DND-41 (cell line): ENCODE results near the gene TMEM107.
A peak's percentile ranks its signal among the peaks of the same experiment; 100 is the strongest.

Experiments
- ATAC-seq: fragments of 200-7000 bp; cut with Tn5 transposase; 3 replicates; pipeline ENCODE4 v1.9.1; 2021; ENCODE audit warnings: low read depth; ENCODE audit not compliant: insufficient read depth
- DNase-seq: peaks from one replicate; pipeline ENCODE4 v3.0.0-alpha.2; 2020
- H2AFZ ChIP-seq: 2 replicates; pipeline ENCODE4 v1.6.0; 2012; ENCODE audit warnings: low read depth, low read length
- H3K27ac ChIP-seq: 2 replicates; pipeline ENCODE4 v1.5.1; 2012; ENCODE audit warnings: low read length, inconsistent platforms
- H3K27me3 ChIP-seq: fragments of 200-600 bp; sonication (generic); 2 replicates; pipeline ENCODE4 v1.6.0; 2012; ENCODE audit warnings: low read length, mild to moderate bottlenecking, inconsistent platforms; ENCODE audit not compliant: insufficient read depth, poor library complexity
- H3K36me3 ChIP-seq: 2 replicates; pipeline ENCODE4 v1.5.1; 2012; ENCODE audit warnings: low read length, inconsistent platforms; ENCODE audit not compliant: insufficient read depth
- H3K4me1 ChIP-seq: 2 replicates; pipeline ENCODE4 v1.5.1; 2012; ENCODE audit warnings: mild to moderate bottlenecking, low read length; ENCODE audit not compliant: insufficient read depth
- H3K4me2 ChIP-seq: 2 replicates; pipeline ENCODE4 v1.6.0; 2012; ENCODE audit warnings: mild to moderate bottlenecking, moderate library complexity, low read length, inconsistent platforms; ENCODE audit not compliant: insufficient read depth
- H3K4me3 ChIP-seq, 2 experiments: fragments of 200-600 bp in 1 of 2; shearing (Covaris generic) in 1 of 2; 2 replicates each; pipeline ENCODE4 v1.5.1; 2012 to 2016; ENCODE audit warnings: inconsistent platforms in 2 of 2, low read length in 2 of 2, mild to moderate bottlenecking in 2 of 2, low read depth in 1 of 2, moderate library complexity in 1 of 2
- H3K79me2 ChIP-seq: 2 replicates; pipeline ENCODE4 v1.6.0; 2012; ENCODE audit warnings: low read length, inconsistent platforms; ENCODE audit not compliant: insufficient read depth
- H3K9ac ChIP-seq: 2 replicates; pipeline ENCODE4 v1.6.0; 2012; ENCODE audit warnings: low read depth, mild to moderate bottlenecking, inconsistent platforms, low read length, moderate library complexity
- H3K9me3 ChIP-seq: 2 replicates; pipeline ENCODE4 v1.5.1; 2012; ENCODE audit warnings: low read length, moderate library complexity, mild to moderate bottlenecking, inconsistent platforms; ENCODE audit not compliant: insufficient read depth, severe bottlenecking
- H4K20me1 ChIP-seq: 2 replicates; pipeline ENCODE4 v1.6.0; 2012; ENCODE audit warnings: low read length; ENCODE audit not compliant: insufficient read depth
- EZH2 ChIP-seq: IDR thresholded peaks from 3 replicates; pipeline ENCODE4 v1.6.1; 2012; ENCODE audit warnings: borderline replicate concordance, low read depth, mild to moderate bottlenecking, moderate library complexity, low read length, inconsistent platforms; ENCODE audit not compliant: severe bottlenecking
- TF ChIP-seq, protein P1 (sequence below): IDR thresholded peaks from 2 replicates; pipeline ENCODE4 v1.5.1; 2012; ENCODE audit warnings: borderline replicate concordance, low read length, moderate library complexity, mild to moderate bottlenecking; ENCODE audit not compliant: poor library complexity, severe bottlenecking; ENCODE audit errors: extremely low read depth

TMEM107 gene

GRCh38 chr17:8159032-8159400, 17.2 kb downstream of the TMEM107 start:
- H4K20me1 ChIP-seq: peaks cover 26% of the 10 kb centered on the region
- no peaks in the 10 kb centered on the region for H3K9me3 ChIP-seq
- H3K27me3 ChIP-seq: no peaks in the 10 kb centered on the region
- H3K4me2 ChIP-seq: peak overlapping the region; percentile 59
- H3K4me1 ChIP-seq: peaks cover 81% of the 10 kb centered on the region
- no peak overlapping the region for H2AFZ ChIP-seq
- DNase-seq (no peak), ATAC-seq (no peak)
- H3K79me2 ChIP-seq: peaks cover 41% of the 10 kb centered on the region
- no peak overlapping the region for H3K9ac ChIP-seq
- H3K36me3 ChIP-seq: peaks cover 39% of the 10 kb centered on the region
- H3K4me3 ChIP-seq: no peak overlapping the region
- TF ChIP-seq EZH2: no peak
- TF ChIP-seq, protein P1, sequence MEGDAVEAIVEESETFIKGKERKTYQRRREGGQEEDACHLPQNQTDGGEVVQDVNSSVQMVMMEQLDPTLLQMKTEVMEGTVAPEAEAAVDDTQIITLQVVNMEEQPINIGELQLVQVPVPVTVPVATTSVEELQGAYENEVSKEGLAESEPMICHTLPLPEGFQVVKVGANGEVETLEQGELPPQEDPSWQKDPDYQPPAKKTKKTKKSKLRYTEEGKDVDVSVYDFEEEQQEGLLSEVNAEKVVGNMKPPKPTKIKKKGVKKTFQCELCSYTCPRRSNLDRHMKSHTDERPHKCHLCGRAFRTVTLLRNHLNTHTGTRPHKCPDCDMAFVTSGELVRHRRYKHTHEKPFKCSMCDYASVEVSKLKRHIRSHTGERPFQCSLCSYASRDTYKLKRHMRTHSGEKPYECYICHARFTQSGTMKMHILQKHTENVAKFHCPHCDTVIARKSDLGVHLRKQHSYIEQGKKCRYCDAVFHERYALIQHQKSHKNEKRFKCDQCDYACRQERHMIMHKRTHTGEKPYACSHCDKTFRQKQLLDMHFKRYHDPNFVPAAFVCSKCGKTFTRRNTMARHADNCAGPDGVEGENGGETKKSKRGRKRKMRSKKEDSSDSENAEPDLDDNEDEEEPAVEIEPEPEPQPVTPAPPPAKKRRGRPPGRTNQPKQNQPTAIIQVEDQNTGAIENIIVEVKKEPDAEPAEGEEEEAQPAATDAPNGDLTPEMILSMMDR: no peak
- H3K27ac ChIP-seq: no peak overlapping the region

DNA sequence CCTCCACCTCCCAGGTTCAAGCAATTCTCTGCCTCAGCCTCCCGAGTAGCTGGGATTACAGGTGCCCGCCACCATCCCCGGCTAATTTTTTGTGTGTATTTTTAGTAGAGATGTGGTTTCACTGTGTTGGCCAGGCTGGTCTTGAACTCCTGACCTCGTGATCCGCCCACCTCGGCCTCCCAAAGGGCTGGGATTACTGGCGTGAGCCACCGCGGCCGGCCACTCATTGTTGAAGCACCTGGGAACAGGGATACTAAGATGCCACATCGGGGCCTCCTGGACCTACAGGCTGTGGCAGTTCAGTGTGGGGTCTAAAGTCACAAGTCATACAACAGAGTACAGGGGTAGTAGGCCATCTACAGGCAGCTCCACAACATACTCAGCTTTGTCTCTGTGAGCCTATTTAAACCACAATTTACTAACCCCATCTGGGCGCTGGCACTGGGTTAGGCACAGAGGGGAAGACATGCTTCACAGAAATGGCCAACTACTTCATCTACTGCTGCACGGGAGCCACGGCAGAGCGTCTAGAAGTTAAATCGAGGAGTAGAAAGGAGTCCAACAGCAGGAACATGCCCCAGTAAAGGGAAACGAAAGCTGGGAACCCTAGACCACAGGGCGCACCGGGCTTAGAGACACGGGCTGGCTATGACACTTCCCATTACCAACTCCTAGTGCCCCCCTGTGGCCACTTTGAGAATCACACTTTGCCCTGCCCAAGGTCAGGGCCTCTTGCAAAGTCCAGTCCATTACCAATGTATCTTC, 17.7 kb downstream of the TMEM107 start:
- no peaks in the 10 kb centered on the region for H3K9me3 ChIP-seq
- TF ChIP-seq, protein P1: peak; percentile 92
- TF ChIP-seq EZH2: no peak
- peak overlapping the region in 1 of 2 experiments; percentile 32; a peak in 2 of 4 replicates for H3K4me3 ChIP-seq
- H3K9ac ChIP-seq: peak overlapping the region; percentile 34
- H3K79me2 ChIP-seq: peaks cover 39% of the 10 kb centered on the region
- H3K27me3 ChIP-seq: no peaks in the 10 kb centered on the region
- peak overlapping the region; percentile 71 for H3K27ac ChIP-seq
- ATAC-seq: peak; percentile 34
- peak overlapping the region; percentile 59 for H3K4me2 ChIP-seq
- peak; percentile 89 for DNase-seq
- peaks cover 78% of the 10 kb centered on the region for H3K4me1 ChIP-seq
- H4K20me1 ChIP-seq: peaks cover 26% of the 10 kb centered on the region
- peaks cover 39% of the 10 kb centered on the region for H3K36me3 ChIP-seq
- H2AFZ ChIP-seq: no peak overlapping the region

- H3K79me2 ChIP-seq: peaks cover 25% of the 10 kb centered on the region
- no peaks in the 10 kb centered on the region for H3K27me3 ChIP-seq
- no peaks in the 10 kb centered on the region for H3K9me3 ChIP-seq
- ATAC-seq: peak; percentile 81
- DNase-seq: peak; percentile 100
- peaks cover 81% of the 10 kb centered on the region for H3K4me1 ChIP-seq
- peak overlapping the region; percentile 78 for H3K27ac ChIP-seq
- H3K36me3 ChIP-seq: peaks cover 28% of the 10 kb centered on the region
- peak overlapping the region; percentile 69 for H3K9ac ChIP-seq
- peaks cover 16% of the 10 kb centered on the region for H4K20me1 ChIP-seq
- TF ChIP-seq, protein P1: peak; percentile 41
- no peak for TF ChIP-seq EZH2
- peak overlapping the region; percentile 17 to 70; a peak in 3 of 4 replicates for H3K4me3 ChIP-seq
- H3K4me2 ChIP-seq: peak overlapping the region; percentile 92
- peak overlapping the region; percentile 71 for H2AFZ ChIP-seq
These were observed 19.8 kb downstream of the TMEM107 start for GRCh38 chr17:8156246-8156992.
